ENCODE data around the gene EVA1C.

GRCh38 chr21:32442566-32443318 is 30.2 kb downstream of the EVA1C start:
- TF ChIP-seq CTCF (IDR thresholded peaks at IDR 0.05 in 2 of 3, conservative IDR thresholded peaks at IDR 0.05 in 1 of 3; ENCODE audit: control insufficient read depth in 2 of 3, extremely low read depth in 1 of 3, insufficient read depth in 1 of 3, low read depth in 3 of 3, low read length in 3 of 3): no peak
- no peak for TF ChIP-seq E2F4 (IDR thresholded peaks at IDR 0.05; ENCODE audit: low read depth, low read length)
- TF ChIP-seq ZNF274 (IDR thresholded peaks at IDR 0.05; ENCODE audit: insufficient read depth, insufficient read length): no peak
- no peak for TF ChIP-seq DPF2 (IDR thresholded peaks at IDR 0.05)
- no peak for TF ChIP-seq ZSCAN29 (IDR thresholded peaks at IDR 0.05)
- TF ChIP-seq FOS (IDR thresholded peaks at IDR 0.05; ENCODE audit: borderline replicate concordance, extremely low read depth, insufficient read length): no peak
